ENCODE data around the gene TMEM132C.

The TMEM132C gene

DNA sequence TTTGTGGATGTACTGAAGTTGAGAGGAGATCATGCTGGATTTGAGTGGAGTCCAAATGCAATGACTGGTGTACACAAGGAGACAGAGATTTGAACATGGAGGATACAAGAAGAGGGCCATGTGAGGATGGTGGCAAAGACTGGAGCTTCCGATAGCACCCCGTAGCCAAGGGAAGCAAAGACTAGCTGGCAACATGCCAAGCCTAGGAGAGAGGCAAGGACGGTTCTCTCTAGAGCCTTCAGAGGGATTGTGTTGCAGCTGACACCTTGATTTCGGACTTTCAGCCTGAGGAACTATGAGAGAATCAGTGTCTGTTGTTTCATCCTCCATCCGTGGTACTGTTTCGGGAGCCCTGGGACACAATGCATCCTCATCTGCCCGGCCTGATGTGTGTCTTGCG is 354.3 kb downstream of the TMEM132C start:
- TF ChIP-seq ZFX (IDR thresholded peaks at IDR 0.05), result no peak
- TF ChIP-seq, protein P1, sequence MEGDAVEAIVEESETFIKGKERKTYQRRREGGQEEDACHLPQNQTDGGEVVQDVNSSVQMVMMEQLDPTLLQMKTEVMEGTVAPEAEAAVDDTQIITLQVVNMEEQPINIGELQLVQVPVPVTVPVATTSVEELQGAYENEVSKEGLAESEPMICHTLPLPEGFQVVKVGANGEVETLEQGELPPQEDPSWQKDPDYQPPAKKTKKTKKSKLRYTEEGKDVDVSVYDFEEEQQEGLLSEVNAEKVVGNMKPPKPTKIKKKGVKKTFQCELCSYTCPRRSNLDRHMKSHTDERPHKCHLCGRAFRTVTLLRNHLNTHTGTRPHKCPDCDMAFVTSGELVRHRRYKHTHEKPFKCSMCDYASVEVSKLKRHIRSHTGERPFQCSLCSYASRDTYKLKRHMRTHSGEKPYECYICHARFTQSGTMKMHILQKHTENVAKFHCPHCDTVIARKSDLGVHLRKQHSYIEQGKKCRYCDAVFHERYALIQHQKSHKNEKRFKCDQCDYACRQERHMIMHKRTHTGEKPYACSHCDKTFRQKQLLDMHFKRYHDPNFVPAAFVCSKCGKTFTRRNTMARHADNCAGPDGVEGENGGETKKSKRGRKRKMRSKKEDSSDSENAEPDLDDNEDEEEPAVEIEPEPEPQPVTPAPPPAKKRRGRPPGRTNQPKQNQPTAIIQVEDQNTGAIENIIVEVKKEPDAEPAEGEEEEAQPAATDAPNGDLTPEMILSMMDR (conservative IDR thresholded peaks at IDR 0.05), result no peak
- no peak overlapping the region for H3K27ac ChIP-seq

DNA sequence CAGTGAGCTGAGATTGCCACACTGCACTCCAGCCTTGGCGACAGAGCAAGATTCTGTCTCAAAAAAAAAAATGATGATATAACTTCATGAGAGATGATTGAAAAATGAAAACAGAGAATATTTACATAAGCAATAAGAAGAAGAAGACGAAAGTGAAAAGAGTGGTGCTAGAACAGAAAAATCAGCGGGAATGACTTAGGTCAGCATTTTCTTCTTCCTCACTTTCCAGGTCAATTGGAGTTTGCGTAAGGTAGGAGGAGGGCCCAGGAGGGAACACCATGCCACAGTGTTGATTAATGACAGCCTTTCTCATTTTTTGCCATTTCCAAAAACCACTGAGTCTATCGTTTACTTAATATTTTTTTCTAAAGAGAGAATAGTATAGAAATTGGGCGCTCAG is 356.8 kb downstream of the TMEM132C start:
- TF ChIP-seq ZFX (IDR thresholded peaks at IDR 0.05), result no peak
- TF ChIP-seq, protein P1 (conservative IDR thresholded peaks at IDR 0.05), result no peak
- no peak overlapping the region for H3K27ac ChIP-seq

DNA sequence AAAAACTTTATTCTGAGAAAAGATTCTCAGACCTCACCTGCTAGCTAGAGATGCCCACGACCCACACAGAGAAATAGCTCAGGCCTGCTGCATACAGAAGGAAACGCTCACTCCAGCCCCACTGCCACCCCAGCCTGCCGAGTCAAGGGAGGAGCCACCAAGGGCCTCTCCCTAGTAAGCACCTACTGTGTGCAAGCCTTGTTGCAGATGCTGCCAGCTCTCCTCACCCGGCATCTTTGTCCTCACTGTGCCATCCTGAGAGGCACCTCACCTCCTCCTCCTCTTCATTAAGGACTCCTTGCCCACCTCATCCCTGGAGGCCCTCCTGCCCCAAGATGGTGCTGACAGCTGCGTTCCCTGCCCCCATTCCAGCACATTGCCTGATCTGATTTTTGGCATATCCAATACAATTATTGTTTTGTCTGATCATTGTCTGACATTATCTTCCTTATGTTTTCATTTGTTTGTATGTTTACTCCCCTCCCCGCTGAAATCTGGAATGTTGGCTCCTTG is 359.9 kb downstream of the TMEM132C start:
- TF ChIP-seq ZFX (IDR thresholded peaks at IDR 0.05), result no peak
- TF ChIP-seq, protein P1 (conservative IDR thresholded peaks at IDR 0.05), result no peak
- H3K27ac ChIP-seq, result no peak overlapping the region

DNA sequence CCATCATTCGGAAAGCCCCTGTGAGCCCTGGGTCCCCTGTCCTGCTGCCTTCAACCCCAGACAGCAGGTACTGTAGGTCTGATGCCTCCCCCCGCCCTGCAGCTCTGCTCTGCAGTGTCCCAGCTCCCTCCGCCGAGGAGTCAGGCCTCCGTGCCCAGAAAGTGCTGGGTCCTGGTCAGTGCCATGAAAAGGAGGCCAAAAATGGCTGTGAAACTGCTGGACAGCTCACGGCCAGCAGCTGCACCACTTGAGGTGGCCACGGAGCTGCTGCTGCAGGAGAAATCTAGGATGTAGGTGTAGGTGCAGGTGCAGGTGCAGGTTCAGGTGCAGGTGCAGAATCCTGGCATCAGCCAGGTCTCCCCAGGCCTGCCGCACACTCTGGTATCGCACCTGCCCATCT is 360.7 kb downstream of the TMEM132C start:
- TF ChIP-seq, protein P1 (conservative IDR thresholded peaks at IDR 0.05), result no peak
- no peak for TF ChIP-seq ZFX (IDR thresholded peaks at IDR 0.05)
- no peak overlapping the region for H3K27ac ChIP-seq

DNA sequence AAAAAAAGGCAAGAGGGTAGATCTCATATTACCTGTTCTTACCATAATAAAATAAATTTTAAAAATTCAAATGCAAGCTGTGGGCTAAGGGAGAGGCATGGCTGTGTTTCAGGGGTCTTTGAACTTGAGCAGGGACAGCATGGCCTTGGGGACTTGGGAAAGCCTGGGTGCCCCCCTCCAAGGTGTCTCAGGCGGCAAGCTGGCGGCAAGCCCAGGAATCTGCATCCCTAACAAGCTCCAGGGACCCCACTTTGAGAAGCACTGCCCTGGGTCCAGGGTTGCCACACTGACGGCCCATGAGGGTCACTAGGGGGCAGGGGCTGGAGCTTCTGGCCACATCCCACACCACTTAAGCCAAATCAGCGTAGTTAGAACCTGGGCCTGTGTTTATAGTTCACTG is 363.0 kb downstream of the TMEM132C start:
- TF ChIP-seq, protein P1 (conservative IDR thresholded peaks at IDR 0.05), result no peak
- no peak for TF ChIP-seq ZFX (IDR thresholded peaks at IDR 0.05)
- H3K27ac ChIP-seq, result no peak overlapping the region

DNA sequence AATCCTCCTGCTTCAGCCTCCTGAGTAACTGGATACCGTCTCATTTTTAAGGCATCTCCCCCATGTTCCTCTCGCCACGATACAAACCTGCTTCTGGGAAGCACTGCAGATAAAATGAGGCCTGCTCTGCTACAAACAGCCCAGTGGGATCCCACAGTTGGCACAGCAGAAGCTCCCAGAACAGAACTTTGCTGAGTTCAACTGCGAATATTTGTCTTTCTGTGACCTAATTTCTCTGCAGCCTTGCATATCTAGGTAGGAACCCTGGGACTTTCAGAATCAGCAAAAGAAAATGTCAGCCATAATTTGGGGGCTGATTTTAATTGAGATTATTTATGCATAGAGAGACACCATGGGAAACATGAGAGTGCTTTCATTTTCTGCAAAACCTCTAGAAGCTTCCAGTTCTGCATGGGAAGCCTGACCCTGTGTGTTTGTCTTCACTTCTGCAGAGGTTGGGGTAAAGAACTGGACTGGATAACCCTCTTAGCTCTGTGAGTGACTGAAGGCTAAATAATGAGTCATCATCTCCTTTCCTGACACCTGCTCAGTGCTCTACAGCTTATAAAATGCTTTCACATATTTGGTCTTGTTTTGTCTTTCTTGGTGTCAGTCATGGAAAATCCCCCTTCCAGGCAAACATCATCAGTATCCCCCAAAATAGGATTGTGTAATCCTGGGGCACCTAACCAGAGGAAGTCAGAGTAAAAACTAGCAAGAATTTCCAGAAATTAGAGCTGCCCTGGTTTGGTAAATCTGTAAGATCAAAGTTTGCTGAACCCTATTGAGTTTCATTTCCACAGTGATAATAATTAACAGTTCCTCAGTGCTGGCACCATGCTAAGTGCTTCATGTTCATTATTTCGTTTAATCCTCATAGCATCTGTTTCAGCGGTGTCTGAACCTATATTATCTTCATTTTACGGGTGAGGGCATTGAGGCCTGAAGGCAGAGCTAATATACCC is 371.0 kb downstream of the TMEM132C start:
- no peak overlapping the region for H3K27ac ChIP-seq
- no peak for TF ChIP-seq ZFX (IDR thresholded peaks at IDR 0.05)
- TF ChIP-seq, protein P1 (conservative IDR thresholded peaks at IDR 0.05), result no peak

DNA sequence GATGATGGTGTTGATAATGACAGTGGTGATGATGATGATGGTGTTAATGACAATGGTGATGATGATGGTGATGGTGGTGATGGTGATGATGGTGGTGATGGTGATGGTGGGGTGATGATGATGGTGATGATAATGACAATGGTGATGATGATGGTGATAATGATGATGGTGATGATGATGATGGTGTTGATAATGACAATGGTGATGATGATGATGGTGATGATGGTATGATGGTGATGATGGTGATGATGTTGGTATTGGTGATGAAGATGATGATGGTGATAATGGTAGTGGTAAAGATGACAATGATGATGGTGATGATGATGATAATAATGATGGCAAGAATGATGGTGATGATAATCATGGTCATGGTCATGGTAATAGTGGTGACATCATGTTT is 372.1 kb downstream of the TMEM132C start:
- no peak for TF ChIP-seq ZFX (IDR thresholded peaks at IDR 0.05)
- TF ChIP-seq, protein P1 (conservative IDR thresholded peaks at IDR 0.05), result no peak
- H3K27ac ChIP-seq, result no peak overlapping the region

All from C4-2B (cell line).